Measurements from ENCODE around the gene LRCH2. TPM values are rescaled to one million over a fixed set of nuclear protein-coding genes. Genes with fewer than 3 reads are reported as not detected.

LRCH2 gene
- total RNA-seq, 1 donor from 2014 or later: not detected

DNA sequence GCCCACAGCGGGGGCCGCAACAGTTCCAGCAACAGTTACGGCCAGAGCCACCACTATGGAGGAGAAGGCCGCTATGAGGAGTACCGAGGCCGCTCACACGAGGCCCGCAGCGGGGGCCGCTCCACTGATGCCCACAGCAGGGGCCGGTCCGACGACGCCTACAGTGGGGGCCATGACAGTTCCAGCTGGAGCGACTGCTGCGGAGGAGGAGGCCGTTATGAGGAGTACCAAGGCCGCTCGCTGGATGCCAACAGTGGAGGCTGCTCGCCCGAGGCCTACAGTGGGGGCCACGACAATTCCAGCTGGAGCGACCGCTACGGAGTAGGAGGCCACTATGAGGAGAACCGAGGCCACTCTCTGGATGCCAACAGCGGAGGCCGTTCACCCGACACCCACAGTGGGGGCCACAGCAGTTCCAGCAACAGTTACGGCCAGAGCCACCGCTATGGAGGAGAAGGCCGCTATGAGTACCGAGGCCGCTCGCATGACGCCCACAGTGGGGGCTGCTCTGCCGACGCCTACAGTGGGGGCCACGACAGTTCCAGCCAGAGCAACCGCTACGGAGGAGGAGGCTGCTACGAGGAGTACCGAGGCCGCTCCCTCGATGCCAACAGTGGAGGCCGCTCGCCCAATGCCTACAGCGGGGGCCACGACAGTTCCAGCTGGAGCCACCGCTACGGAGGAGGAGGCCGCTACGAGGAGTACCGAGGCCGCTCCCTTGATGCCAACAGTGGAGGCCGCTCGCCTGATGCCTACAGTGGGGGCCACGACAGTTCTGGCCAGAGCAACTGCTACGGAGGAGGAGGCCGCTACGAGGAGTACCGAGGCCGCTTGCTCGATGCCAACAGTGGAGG lies 43.0 kb downstream of the LRCH2 start:
- DNase-seq (ENCODE audit: low spot score): no peak
- Mint-ChIP-seq H3K27me3 (ENCODE audit: insufficient read depth) (no peaks in the 10 kb centered on the region), H3K27ac (no peak overlapping the region), H3K9me3 (peaks cover 2% of the 10 kb centered on the region), H3K4me1 (ENCODE audit: low read depth) (no peaks in the 10 kb centered on the region), H3K36me3 (ENCODE audit: low read depth) (no peaks in the 10 kb centered on the region), H3K4me3 (no peak overlapping the region)
- intact Hi-C loops (cut with micrococcal nuclease): no loop called here

- Mint-ChIP-seq H3K27me3 (ENCODE audit: insufficient read depth) (no peaks in the 10 kb centered on the region), H3K4me3 (no peak overlapping the region), H3K27ac (no peak overlapping the region), H3K4me1 (ENCODE audit: low read depth) (no peaks in the 10 kb centered on the region), H3K9me3 (peaks cover 2% of the 10 kb centered on the region), H3K36me3 (ENCODE audit: low read depth) (no peaks in the 10 kb centered on the region)
- intact Hi-C loops (cut with micrococcal nuclease): no loop called here
- no peak for DNase-seq (ENCODE audit: low spot score)
These were observed 44.0 kb downstream of the LRCH2 start for GRCh38 chrX:115189646-115190635.

DNA sequence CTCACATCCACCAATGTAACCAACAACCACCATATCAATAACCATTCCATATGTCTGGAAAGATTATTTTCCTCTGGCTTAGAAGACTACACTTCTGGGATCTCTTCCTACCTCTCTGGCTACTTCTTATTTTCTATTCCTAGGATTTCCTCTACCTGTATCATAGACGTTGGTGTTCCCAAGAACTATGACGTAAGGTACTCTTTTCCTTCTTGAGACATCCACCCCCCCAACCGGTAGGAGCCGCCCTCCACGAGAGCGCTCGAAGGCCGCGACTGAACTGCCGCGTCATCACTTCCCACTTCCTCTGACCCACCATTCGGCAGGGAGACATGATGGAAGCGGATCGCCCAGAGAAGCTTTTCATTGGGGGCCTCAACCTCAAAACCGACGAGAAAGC lies 44.8 kb downstream of the LRCH2 start, which contains the start of gene RBMXL3:
TSS of gene RBMXL3 (plus strand) at position 301 of the 400 bp plus-strand sequence. CDS start at position 333, 32 bp downstream.
- H3K4me1 Mint-ChIP-seq (ENCODE audit: low read depth): no peaks in the 10 kb centered on the region
- no peak within 1 kb of the TSS for H3K4me3 Mint-ChIP-seq
- intact Hi-C loops (cut with micrococcal nuclease): no loop called here
- no peak for DNase-seq (ENCODE audit: low spot score)
- no peaks in the 10 kb centered on the region for H3K27me3 Mint-ChIP-seq (ENCODE audit: insufficient read depth)
- peaks cover 2% of the 10 kb centered on the region for H3K9me3 Mint-ChIP-seq
- no peaks in the 10 kb centered on the region for H3K36me3 Mint-ChIP-seq (ENCODE audit: low read depth)
- H3K27ac Mint-ChIP-seq: no peak within 1 kb of the TSS

DNA sequence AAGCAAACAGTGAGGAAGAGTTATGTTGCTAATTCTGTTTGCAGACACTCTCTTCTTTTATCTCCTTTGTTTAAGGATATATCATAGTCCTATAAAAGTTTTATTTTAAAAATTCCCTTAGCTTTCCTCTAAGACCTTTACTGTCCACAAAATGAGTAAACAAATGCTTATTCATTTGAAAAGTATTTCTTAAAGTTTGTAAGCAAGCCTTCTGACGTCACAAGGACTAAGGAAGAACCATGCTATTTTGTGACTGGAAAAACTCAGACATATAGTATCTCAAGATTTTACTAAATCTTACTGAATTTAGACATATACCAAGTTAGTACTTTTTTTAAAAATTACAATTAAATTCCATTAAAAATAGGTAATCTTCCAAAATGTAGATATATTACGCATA lies 49.9 kb downstream of the LRCH2 start:
- DNase-seq (ENCODE audit: low spot score): no peak
- intact Hi-C loops (cut with micrococcal nuclease): no loop called here
- H3K4me1 Mint-ChIP-seq (ENCODE audit: low read depth): no peaks in the 10 kb centered on the region
- H3K9me3 Mint-ChIP-seq: no peaks in the 10 kb centered on the region
- H3K36me3 Mint-ChIP-seq (ENCODE audit: low read depth): no peaks in the 10 kb centered on the region
- H3K27me3 Mint-ChIP-seq (ENCODE audit: insufficient read depth): no peaks in the 10 kb centered on the region
- no peak overlapping the region for H3K27ac Mint-ChIP-seq
- no peak overlapping the region for H3K4me3 Mint-ChIP-seq

- intact Hi-C loops (cut with micrococcal nuclease): no loop called here
- no peak for DNase-seq (ENCODE audit: low spot score)
- Mint-ChIP-seq H3K36me3 (ENCODE audit: low read depth) (no peaks in the 10 kb centered on the region), H3K27me3 (ENCODE audit: insufficient read depth) (no peaks in the 10 kb centered on the region), H3K4me1 (ENCODE audit: low read depth) (no peaks in the 10 kb centered on the region), H3K27ac (no peak overlapping the region), H3K9me3 (no peaks in the 10 kb centered on the region), H3K4me3 (no peak overlapping the region)
These were observed 55.4 kb downstream of the LRCH2 start for GRCh38 chrX:115178473-115178872.

DNA sequence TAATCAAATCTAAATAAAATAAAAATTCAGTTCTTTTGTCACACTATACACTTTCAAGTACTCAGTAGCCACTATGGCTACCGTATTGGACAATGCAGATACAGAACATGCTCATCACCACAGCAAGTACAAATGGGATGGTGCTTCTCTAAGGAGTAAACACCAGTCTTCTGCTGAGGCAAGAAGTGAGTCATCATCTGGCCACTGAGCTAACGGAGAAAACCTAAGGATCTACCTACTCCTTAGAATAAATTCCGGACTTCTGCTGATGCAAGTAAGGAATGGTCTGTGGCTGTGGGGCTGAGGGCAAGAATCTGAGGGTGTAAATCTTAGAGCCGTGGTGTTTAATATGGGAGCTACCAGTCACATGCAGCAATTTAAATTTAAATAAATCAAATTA lies 56.0 kb downstream of the LRCH2 start:
- Mint-ChIP-seq H3K27ac (no peak overlapping the region), H3K9me3 (no peaks in the 10 kb centered on the region), H3K4me1 (ENCODE audit: low read depth) (no peaks in the 10 kb centered on the region), H3K36me3 (ENCODE audit: low read depth) (no peaks in the 10 kb centered on the region), H3K27me3 (ENCODE audit: insufficient read depth) (no peaks in the 10 kb centered on the region), H3K4me3 (no peak overlapping the region)
- DNase-seq (ENCODE audit: low spot score): no peak
- intact Hi-C loops (cut with micrococcal nuclease): no loop called here

GRCh38 chrX:115174548-115174947 lies 59.3 kb downstream of the LRCH2 start:
- intact Hi-C loops (cut with micrococcal nuclease): no loop called here
- DNase-seq (ENCODE audit: low spot score): no peak
- Mint-ChIP-seq H3K9me3 (no peaks in the 10 kb centered on the region), H3K4me3 (no peak overlapping the region), H3K4me1 (ENCODE audit: low read depth) (no peaks in the 10 kb centered on the region), H3K36me3 (ENCODE audit: low read depth) (no peaks in the 10 kb centered on the region), H3K27ac (no peak overlapping the region), H3K27me3 (ENCODE audit: insufficient read depth) (no peaks in the 10 kb centered on the region)

DNA sequence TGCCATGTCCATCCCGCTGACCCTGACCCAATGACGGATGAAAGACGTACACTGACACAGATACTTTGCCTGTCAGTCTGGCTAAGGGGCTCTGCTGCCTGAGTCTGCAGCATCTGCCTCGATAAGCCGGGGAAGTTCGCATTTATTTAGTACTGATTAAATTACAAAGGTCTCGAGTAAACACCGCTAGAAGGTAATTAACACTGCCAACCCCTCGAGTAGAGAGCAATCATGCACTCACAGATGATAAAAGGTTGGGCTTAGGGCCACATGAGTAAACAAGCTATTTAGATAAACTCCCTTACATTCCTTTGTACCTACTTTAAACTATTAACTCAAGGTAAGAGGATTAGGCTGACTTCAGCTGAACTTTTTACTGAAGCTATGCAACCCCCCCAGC lies 60.7 kb downstream of the LRCH2 start:
- H3K36me3 Mint-ChIP-seq (ENCODE audit: low read depth): no peaks in the 10 kb centered on the region
- H3K9me3 Mint-ChIP-seq: no peaks in the 10 kb centered on the region
- H3K4me1 Mint-ChIP-seq (ENCODE audit: low read depth): no peaks in the 10 kb centered on the region
- DNase-seq (ENCODE audit: low spot score): no peak
- H3K4me3 Mint-ChIP-seq: no peak overlapping the region
- no peaks in the 10 kb centered on the region for H3K27me3 Mint-ChIP-seq (ENCODE audit: insufficient read depth)
- H3K27ac Mint-ChIP-seq: no peak overlapping the region
- intact Hi-C loops (cut with micrococcal nuclease): no loop called here

GRCh38 chrX:115147220-115147619 lies 86.7 kb downstream of the LRCH2 start:
- no peak overlapping the region for H3K27ac Mint-ChIP-seq
- H3K4me1 Mint-ChIP-seq (ENCODE audit: low read depth): no peaks in the 10 kb centered on the region
- H3K4me3 Mint-ChIP-seq: no peak overlapping the region
- H3K36me3 Mint-ChIP-seq (ENCODE audit: low read depth): no peaks in the 10 kb centered on the region
- no peaks in the 10 kb centered on the region for H3K27me3 Mint-ChIP-seq (ENCODE audit: insufficient read depth)
- H3K9me3 Mint-ChIP-seq: no peaks in the 10 kb centered on the region
- intact Hi-C loops (cut with micrococcal nuclease): no loop called here
- no peak for DNase-seq (ENCODE audit: low spot score)

DNA sequence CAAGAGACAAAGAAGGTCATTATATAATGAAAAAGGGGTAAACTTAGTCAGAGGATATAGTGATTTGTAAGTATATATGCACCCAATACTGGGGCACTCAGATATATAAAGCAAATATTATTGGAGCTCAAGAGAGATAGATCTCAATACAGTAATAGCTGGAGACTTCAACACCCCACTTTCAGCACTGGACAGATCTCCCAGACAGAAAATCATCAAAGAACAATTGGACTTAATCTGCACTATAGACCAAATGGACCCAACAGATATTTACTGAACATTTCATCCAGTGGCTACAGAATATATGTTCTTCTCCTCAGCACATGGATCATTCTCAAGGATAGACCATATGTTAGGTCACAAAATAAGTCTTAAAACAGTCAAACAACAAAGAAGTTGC lies 91.8 kb downstream of the LRCH2 start:
- Mint-ChIP-seq H3K27ac (no peak overlapping the region), H3K4me3 (no peak overlapping the region)

GRCh38 chrX:115138040-115138439 lies 95.9 kb downstream of the LRCH2 start:
- Mint-ChIP-seq H3K4me3 (no peak overlapping the region), H3K27me3 (ENCODE audit: insufficient read depth) (no peaks in the 10 kb centered on the region), H3K36me3 (ENCODE audit: low read depth) (no peaks in the 10 kb centered on the region), H3K9me3 (no peaks in the 10 kb centered on the region), H3K27ac (no peak overlapping the region), H3K4me1 (ENCODE audit: low read depth) (no peaks in the 10 kb centered on the region)
- intact Hi-C loops (cut with micrococcal nuclease): no loop called here
- no peak for DNase-seq (ENCODE audit: low spot score)

More for the DNA sequence above, 91.8 kb downstream of the LRCH2 start:
- no peaks in the 10 kb centered on the region for H3K4me1 Mint-ChIP-seq (ENCODE audit: low read depth)
- no peaks in the 10 kb centered on the region for H3K27me3 Mint-ChIP-seq (ENCODE audit: insufficient read depth)
- no peaks in the 10 kb centered on the region for H3K36me3 Mint-ChIP-seq (ENCODE audit: low read depth)
- DNase-seq (ENCODE audit: low spot score): no peak
- intact Hi-C loops (cut with micrococcal nuclease): no loop called here
- no peaks in the 10 kb centered on the region for H3K9me3 Mint-ChIP-seq

DNA sequence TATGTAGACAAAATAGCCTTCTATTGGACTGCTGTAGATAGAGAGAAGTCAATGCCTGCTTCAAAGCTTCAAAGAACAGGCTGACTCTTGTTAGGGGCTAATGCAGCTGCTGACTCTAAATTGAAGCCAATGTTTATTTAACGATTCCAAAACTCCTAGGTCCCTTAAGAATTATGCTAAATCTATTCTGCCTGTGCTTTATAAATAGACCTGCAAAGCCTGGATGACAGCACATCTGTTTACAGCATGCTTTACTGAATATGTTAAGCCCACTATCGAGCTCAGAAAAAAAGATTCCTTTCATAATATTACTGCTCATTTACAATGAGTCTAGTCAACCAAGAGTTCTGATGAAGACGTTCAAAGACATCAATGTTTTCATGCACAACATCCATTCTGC lies 99.5 kb downstream of the LRCH2 start:
- no peaks in the 10 kb centered on the region for H3K4me1 Mint-ChIP-seq (ENCODE audit: low read depth)
- no peaks in the 10 kb centered on the region for H3K9me3 Mint-ChIP-seq
- H3K36me3 Mint-ChIP-seq (ENCODE audit: low read depth): no peaks in the 10 kb centered on the region
- H3K27ac Mint-ChIP-seq: no peak overlapping the region
- no peak overlapping the region for H3K4me3 Mint-ChIP-seq
- intact Hi-C loops (cut with micrococcal nuclease): no loop called here
- no peak for DNase-seq (ENCODE audit: low spot score)
- H3K27me3 Mint-ChIP-seq (ENCODE audit: insufficient read depth): no peaks in the 10 kb centered on the region

DNA sequence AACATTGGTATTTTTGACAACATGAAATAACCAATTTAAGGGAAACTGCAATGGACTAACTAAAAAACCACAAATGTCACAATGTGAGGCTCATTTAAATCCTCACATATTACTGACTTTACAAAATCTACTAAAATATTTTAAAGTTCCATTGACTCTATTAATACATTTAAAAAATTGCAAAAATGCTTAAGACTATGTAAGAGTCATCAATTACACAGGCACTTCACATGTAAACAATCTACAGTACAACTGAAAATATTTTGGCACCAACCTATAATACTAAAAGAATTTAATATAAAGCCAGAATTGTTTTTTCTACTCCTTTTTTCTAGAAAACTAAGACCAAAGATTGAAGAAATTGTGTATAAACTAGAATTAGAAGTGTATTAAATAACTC lies 121.5 kb downstream of the LRCH2 start:
- intact Hi-C loops (cut with micrococcal nuclease): no loop called here
- no peaks in the 10 kb centered on the region for H3K36me3 Mint-ChIP-seq (ENCODE audit: low read depth)
- H3K27me3 Mint-ChIP-seq (ENCODE audit: insufficient read depth): no peaks in the 10 kb centered on the region
- H3K4me3 Mint-ChIP-seq: no peak overlapping the region
- no peaks in the 10 kb centered on the region for H3K9me3 Mint-ChIP-seq
- H3K4me1 Mint-ChIP-seq (ENCODE audit: low read depth): no peaks in the 10 kb centered on the region
- no peak for DNase-seq (ENCODE audit: low spot score)
- H3K27ac Mint-ChIP-seq: no peak overlapping the region
